ENCODE measurements around the gene USP17L19. TPM values are rescaled to one million over a fixed set of nuclear protein-coding genes. Genes with fewer than 3 reads are reported as not detected.
"Not testable (repeated sequence)": the region's sequence is repeated elsewhere in the genome, so short reads cannot be mapped to it uniquely, and the experiment has no call there.

The USP17L19 gene
- total RNA-seq, 1 experiment from 2014 or later, result not detected

DNA sequence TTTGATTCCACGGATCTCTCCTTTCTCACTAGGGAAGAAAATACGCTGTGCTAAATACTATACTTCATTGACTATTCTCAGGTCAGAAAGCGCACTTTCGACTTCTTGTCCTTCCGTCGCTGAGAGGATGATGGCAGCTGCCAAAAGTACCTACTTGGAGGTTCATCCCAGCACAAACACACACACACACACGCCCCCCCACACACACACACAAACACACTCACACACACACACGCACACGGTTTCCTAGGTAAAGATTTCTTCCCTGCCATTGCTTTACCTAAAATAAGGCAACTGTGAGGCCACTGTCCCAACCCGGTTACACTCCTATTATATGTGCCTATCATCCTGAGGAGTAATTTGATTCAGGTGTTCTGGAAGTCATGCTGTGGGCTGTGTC lies 18.5 kb downstream of the USP17L19 start:
- H3K4me3 ChIP-seq (ENCODE audit: low read depth in 2 of 2, low read length in 2 of 2); CTCF ChIA-PET; BruUV-seq (replicated peaks); DNase-seq (ENCODE audit: low read depth, low spot score); H3K36me3 ChIP-seq (ENCODE audit: control insufficient read depth, insufficient read depth, low read length); H3K4me1 ChIP-seq (ENCODE audit: control insufficient read depth, insufficient read depth, low read length); H3K9me3 ChIP-seq (ENCODE audit: control insufficient read depth, insufficient read depth, low read depth, low read length); in situ Hi-C loops (cut with HindIII; ENCODE audit: low pct_unique_long_range_greater_than_20kb, low sequenced_read_pairs); H3K27ac ChIP-seq (ENCODE audit: low read length); POLR2A ChIA-PET; H3K27me3 ChIP-seq (ENCODE audit: control insufficient read depth, insufficient read depth, low read length); intact Hi-C loops (cut with micrococcal nuclease; ENCODE audit: unreplicated experiment); ATAC-seq: not testable (repeated sequence)

Other genes with a start within 250 kb of the USP17L19 start
- not detected for gene FAM90A26, start 83.0 kb upstream of the USP17L19 start, total RNA-seq (2021; ENCODE audit: unreplicated experiment)
- not detected for gene USP17L10, start 42.7 kb upstream of the USP17L19 start, total RNA-seq (2021; ENCODE audit: unreplicated experiment)
- gene USP17L11, start 38.0 kb upstream of the USP17L19 start, total RNA-seq (2021; ENCODE audit: unreplicated experiment), result not detected
- not detected for gene USP17L12, start 33.2 kb upstream of the USP17L19 start, total RNA-seq (2021; ENCODE audit: unreplicated experiment)
- not detected for gene USP17L13, start 28.5 kb upstream of the USP17L19 start, total RNA-seq (2021; ENCODE audit: unreplicated experiment)
- gene USP17L15, start 19.0 kb upstream of the USP17L19 start, total RNA-seq (2021; ENCODE audit: unreplicated experiment), result not detected
- gene USP17L17, start 9.5 kb upstream of the USP17L19 start, total RNA-seq (2021; ENCODE audit: unreplicated experiment), result not detected
- gene USP17L18, start 4.7 kb upstream of the USP17L19 start, total RNA-seq (2021; ENCODE audit: unreplicated experiment), result not detected
- not detected for gene USP17L20, start 4.7 kb downstream of the USP17L19 start, total RNA-seq (2021; ENCODE audit: unreplicated experiment)
- not detected for gene USP17L21, start 9.5 kb downstream of the USP17L19 start, total RNA-seq (2021; ENCODE audit: unreplicated experiment)
- gene USP17L22, start 14.2 kb downstream of the USP17L19 start, total RNA-seq (2021; ENCODE audit: unreplicated experiment), result not detected
- gene USP17L24, start 71.8 kb downstream of the USP17L19 start, total RNA-seq (2021; ENCODE audit: unreplicated experiment), result not detected
- gene USP17L25, start 76.5 kb downstream of the USP17L19 start, total RNA-seq (2021; ENCODE audit: unreplicated experiment), result not detected
- gene USP17L26, start 81.3 kb downstream of the USP17L19 start, total RNA-seq (2021; ENCODE audit: unreplicated experiment), result not detected
- not detected for gene USP17L5, start 86.0 kb downstream of the USP17L19 start, total RNA-seq (2021; ENCODE audit: unreplicated experiment)
- gene USP17L27, start 90.8 kb downstream of the USP17L19 start, total RNA-seq (2021; ENCODE audit: unreplicated experiment), result not detected
- gene USP17L28, start 95.5 kb downstream of the USP17L19 start, total RNA-seq (2021; ENCODE audit: unreplicated experiment), result not detected
- not detected for gene USP17L29, start 100.3 kb downstream of the USP17L19 start, total RNA-seq (2021; ENCODE audit: unreplicated experiment)
- not detected for gene USP17L30, start 109.8 kb downstream of the USP17L19 start, total RNA-seq (2021; ENCODE audit: unreplicated experiment)
- not detected for gene DEFB131A, start 191.0 kb downstream of the USP17L19 start, total RNA-seq (2021; ENCODE audit: unreplicated experiment)